SJCRH30 (cell line): Measurements from ENCODE around the gene GLS2. TPM values are rescaled to one million over a fixed set of nuclear protein-coding genes. Genes with fewer than 3 reads are reported as not detected.
A peak's percentile ranks its signal among the peaks of the same experiment; 100 is the strongest.
"Not testable (repeated sequence)": the region's sequence is repeated elsewhere in the genome, so short reads cannot be mapped to it uniquely, and the experiment has no call there.

Source experiments
- DNase-seq, 2 experiments: peaks; one replicate each; pipeline ENCODE4 v3.0.0-alpha.2; 2015 to 2020
- H3K27ac ChIP-seq: fragments of 250-450 bp; sonication (Bioruptor Pico); 2 replicates; pipeline ENCODE4 v1.5.1; 2020; ENCODE audit warnings: mild to moderate bottlenecking, moderate library complexity
- H3K27me3 ChIP-seq: fragments of 250-450 bp; sonication (Bioruptor Pico); 2 replicates; pipeline ENCODE4 v1.5.1; 2020; ENCODE audit warnings: mild to moderate bottlenecking, moderate library complexity
- H3K36me3 ChIP-seq: fragments of 250-450 bp; sonication (Bioruptor Pico); 2 replicates; pipeline ENCODE4 v1.5.1; 2020; ENCODE audit warnings: mild to moderate bottlenecking, moderate library complexity
- H3K4me1 ChIP-seq: fragments of 250-450 bp; sonication (Bioruptor Pico); 2 replicates; pipeline ENCODE4 v1.5.1; 2020; ENCODE audit warnings: mild to moderate bottlenecking, moderate library complexity
- H3K4me3 ChIP-seq: fragments of 250-450 bp; sonication (Bioruptor Pico); 2 replicates; pipeline ENCODE4 v1.5.1; 2020; ENCODE audit warnings: mild to moderate bottlenecking, moderate library complexity
- H3K9me3 ChIP-seq: fragments of 250-450 bp; sonication (Bioruptor Pico); replicated peaks from 2 replicates; pipeline ENCODE4 v1.5.1; 2020; ENCODE audit warnings: mild to moderate bottlenecking, moderate library complexity
- total RNA-seq: library from RNA; depleted of rRNA; stranded (reverse); fragments of >200 nt; shearing (Covaris generic); gene quantifications from 2 replicates; pipeline ENCODE4 v1.2.3, GENCODE V29; 2014; rRNA removed

GLS2 gene
- not detected in 2 replicates for total RNA-seq

GRCh38 chr12:56488041-56488955, at the start of gene GLS2:
GLS2 (minus strand) TSS chr12:56488161; CDS start chr12:56488118, 43 bp downstream.
- H3K4me1 ChIP-seq: no peaks in the 10 kb centered on the region
- no peak for DNase-seq
- H3K9me3 ChIP-seq: no peaks in the 10 kb centered on the region
- no peak within 1 kb of the TSS for H3K4me3 ChIP-seq
- no peak within 1 kb of the TSS for H3K27ac ChIP-seq
- H3K36me3 ChIP-seq: no peaks in the 10 kb centered on the region
- H3K27me3 ChIP-seq: no peaks in the 10 kb centered on the region

- no peak overlapping the region for H3K27ac ChIP-seq
- no peak for DNase-seq
- H3K9me3 ChIP-seq: no peaks in the 10 kb centered on the region
Observed at GRCh38 chr12:56537546-56537945, 49.6 kb upstream of the GLS2 start.

GRCh38 chr12:56530390-56531055, 42.6 kb upstream of the GLS2 start:
- Histone ChIP-seq H3K4me1 (peaks cover 19% of the 10 kb centered on the region), H3K4me3 (no peak overlapping the region), H3K27me3 (no peaks in the 10 kb centered on the region), H3K27ac (no peak overlapping the region), H3K36me3 (no peaks in the 10 kb centered on the region), H3K9me3 (no peaks in the 10 kb centered on the region)
- DNase-seq: no peak

More at GRCh38 chr12:56537546-56537945, 49.6 kb upstream of the GLS2 start:
- no peaks in the 10 kb centered on the region for H3K36me3 ChIP-seq
- no peaks in the 10 kb centered on the region for H3K27me3 ChIP-seq
- H3K4me1 ChIP-seq: peaks cover 4% of the 10 kb centered on the region; the same call in 1 of the 2 replicates
- H3K4me3 ChIP-seq: no peak overlapping the region

- Histone ChIP-seq H3K27ac (no peak overlapping the region), H3K9me3 (no peaks in the 10 kb centered on the region), H3K27me3 (no peaks in the 10 kb centered on the region), H3K4me3 (no peak overlapping the region), H3K4me1 (peaks cover 19% of the 10 kb centered on the region), H3K36me3 (no peaks in the 10 kb centered on the region)
- no peak for DNase-seq
Observed at GRCh38 chr12:56529656-56530055, 41.7 kb upstream of the GLS2 start.

GRCh38 chr12:56528846-56529245, 40.9 kb upstream of the GLS2 start:
- Histone ChIP-seq H3K4me3 (no peak overlapping the region), H3K27me3 (no peaks in the 10 kb centered on the region), H3K36me3 (no peaks in the 10 kb centered on the region), H3K27ac (no peak overlapping the region), H3K9me3 (no peaks in the 10 kb centered on the region), H3K4me1 (peaks cover 19% of the 10 kb centered on the region)
- no peak for DNase-seq

- Histone ChIP-seq H3K36me3 (no peaks in the 10 kb centered on the region), H3K27me3 (no peaks in the 10 kb centered on the region), H3K4me3 (peak overlapping the region; percentile 79), H3K27ac (peak overlapping the region; percentile 59), H3K4me1 (peaks cover 16% of the 10 kb centered on the region), H3K9me3 (no peaks in the 10 kb centered on the region)
- DNase-seq: peak in 1 of 2 experiments; percentile 20
Observed at GRCh38 chr12:56522411-56523193, 34.6 kb upstream of the GLS2 start.

GRCh38 chr12:56521590-56522371, 33.8 kb upstream of the GLS2 start, which contains the start of gene RBMS2:
RBMS2 (plus strand) TSS chr12:56521820; CDS start chr12:56522024, 204 bp downstream.
- H3K27ac ChIP-seq: peak within 1 kb of the TSS; percentile 59
- no peaks in the 10 kb centered on the region for H3K27me3 ChIP-seq
- DNase-seq: peak; percentile 82 to 87
- H3K9me3 ChIP-seq: no peaks in the 10 kb centered on the region
- no peaks in the 10 kb centered on the region for H3K36me3 ChIP-seq
- peaks cover 10% of the 10 kb centered on the region for H3K4me1 ChIP-seq
- H3K4me3 ChIP-seq: peak within 1 kb of the TSS; percentile 79

GRCh38 chr12:56521209-56521589, 33.2 kb upstream of the GLS2 start:
- peaks cover 6% of the 10 kb centered on the region; the same call in 1 of the 2 replicates for H3K4me1 ChIP-seq
- peak overlapping the region; percentile 79 for H3K4me3 ChIP-seq
- no peaks in the 10 kb centered on the region for H3K27me3 ChIP-seq
- H3K27ac ChIP-seq: no peak overlapping the region
- H3K9me3 ChIP-seq: no peaks in the 10 kb centered on the region
- H3K36me3 ChIP-seq: no peaks in the 10 kb centered on the region
- no peak for DNase-seq

- Histone ChIP-seq H3K9me3 (no peaks in the 10 kb centered on the region), H3K4me1 (peaks cover 3% of the 10 kb centered on the region; the same call in 1 of the 2 replicates), H3K27ac (no peak overlapping the region), H3K27me3 (no peaks in the 10 kb centered on the region), H3K4me3 (no peak overlapping the region), H3K36me3 (no peaks in the 10 kb centered on the region)
- DNase-seq: no peak
Observed at GRCh38 chr12:56520506-56520905, 32.5 kb upstream of the GLS2 start.

- H3K27me3 ChIP-seq: no peaks in the 10 kb centered on the region
- no peaks in the 10 kb centered on the region for H3K9me3 ChIP-seq
- H3K27ac ChIP-seq: no peak overlapping the region
- DNase-seq: no peak
- H3K4me1 ChIP-seq: peaks cover 3% of the 10 kb centered on the region; the same call in 1 of the 2 replicates
- no peak overlapping the region for H3K4me3 ChIP-seq
- H3K36me3 ChIP-seq: no peaks in the 10 kb centered on the region
Observed at GRCh38 chr12:56520048-56520447, 32.1 kb upstream of the GLS2 start.

GRCh38 chr12:56518570-56518969, 30.6 kb upstream of the GLS2 start:
- DNase-seq: no peak
- H3K27ac ChIP-seq: no peak overlapping the region

GRCh38 chr12:56517854-56518253, 29.9 kb upstream of the GLS2 start:
- Histone ChIP-seq H3K9me3 (no peaks in the 10 kb centered on the region), H3K27ac (no peak overlapping the region), H3K36me3 (no peaks in the 10 kb centered on the region), H3K4me1 (no peaks in the 10 kb centered on the region), H3K27me3 (no peaks in the 10 kb centered on the region), H3K4me3 (no peak overlapping the region)
- DNase-seq: no peak

More at GRCh38 chr12:56518570-56518969, 30.6 kb upstream of the GLS2 start:
- Histone ChIP-seq H3K9me3 (no peaks in the 10 kb centered on the region), H3K4me1 (peaks cover 3% of the 10 kb centered on the region; the same call in 1 of the 2 replicates), H3K36me3 (no peaks in the 10 kb centered on the region), H3K4me3 (no peak overlapping the region), H3K27me3 (no peaks in the 10 kb centered on the region)

GRCh38 chr12:56514014-56514318, 26.0 kb upstream of the GLS2 start:
- not testable (repeated sequence) for H3K27ac ChIP-seq, H3K4me3 ChIP-seq, H3K9me3 ChIP-seq, DNase-seq, H3K4me1 ChIP-seq, H3K27me3 ChIP-seq, H3K36me3 ChIP-seq

GRCh38 chr12:56510786-56511185, 22.8 kb upstream of the GLS2 start:
- Histone ChIP-seq H3K27ac (no peak overlapping the region), H3K4me3 (no peak overlapping the region), H3K4me1 (no peaks in the 10 kb centered on the region), H3K9me3 (no peaks in the 10 kb centered on the region), H3K27me3 (no peaks in the 10 kb centered on the region), H3K36me3 (no peaks in the 10 kb centered on the region)
- DNase-seq: no peak
